Inflammatory macrophage (primary cell): Measurements from ENCODE around the gene RASSF8.

Experiments used
- DNase-seq, 2 donors: peaks; one replicate each; pipeline ENCODE4 v3.0.0-alpha.2; 2020 to 2022

Gene RASSF8

DNA sequence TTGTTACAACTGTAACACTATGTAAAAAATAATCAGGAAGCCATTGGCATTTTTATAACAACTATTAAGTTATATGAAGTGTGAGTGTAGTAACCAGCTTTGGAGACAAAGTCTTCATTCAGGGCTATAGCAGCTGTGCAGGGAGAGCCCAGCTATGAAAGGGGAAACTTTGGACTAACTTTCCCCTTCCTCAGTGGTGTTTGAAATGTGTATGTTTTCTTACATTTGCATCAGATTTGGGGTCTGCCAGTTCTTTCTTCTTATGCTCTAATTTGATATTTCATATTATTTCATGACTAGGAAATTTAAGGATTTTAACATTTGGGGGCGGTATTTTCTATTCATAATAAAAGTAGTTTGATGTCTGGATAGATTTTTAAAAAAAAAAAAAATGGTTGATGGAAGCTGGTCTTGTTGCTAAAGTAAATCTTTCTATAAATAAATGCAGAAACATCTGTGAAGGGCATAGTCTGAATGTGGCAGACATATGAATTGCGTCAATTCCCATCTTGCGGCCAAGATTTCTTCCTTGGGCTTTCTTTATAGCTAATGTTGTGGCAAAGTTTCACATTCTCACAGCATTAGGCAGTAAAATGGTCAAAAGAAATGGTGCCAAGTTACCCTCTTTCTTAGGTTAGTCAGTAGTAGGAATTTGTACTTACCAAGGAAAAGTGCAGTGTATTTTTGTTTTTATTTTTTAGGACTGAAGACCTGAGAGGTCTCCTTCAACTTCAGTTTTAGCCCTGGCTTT is 35.6 kb downstream of the RASSF8 start:
- no peak for DNase-seq

DNA sequence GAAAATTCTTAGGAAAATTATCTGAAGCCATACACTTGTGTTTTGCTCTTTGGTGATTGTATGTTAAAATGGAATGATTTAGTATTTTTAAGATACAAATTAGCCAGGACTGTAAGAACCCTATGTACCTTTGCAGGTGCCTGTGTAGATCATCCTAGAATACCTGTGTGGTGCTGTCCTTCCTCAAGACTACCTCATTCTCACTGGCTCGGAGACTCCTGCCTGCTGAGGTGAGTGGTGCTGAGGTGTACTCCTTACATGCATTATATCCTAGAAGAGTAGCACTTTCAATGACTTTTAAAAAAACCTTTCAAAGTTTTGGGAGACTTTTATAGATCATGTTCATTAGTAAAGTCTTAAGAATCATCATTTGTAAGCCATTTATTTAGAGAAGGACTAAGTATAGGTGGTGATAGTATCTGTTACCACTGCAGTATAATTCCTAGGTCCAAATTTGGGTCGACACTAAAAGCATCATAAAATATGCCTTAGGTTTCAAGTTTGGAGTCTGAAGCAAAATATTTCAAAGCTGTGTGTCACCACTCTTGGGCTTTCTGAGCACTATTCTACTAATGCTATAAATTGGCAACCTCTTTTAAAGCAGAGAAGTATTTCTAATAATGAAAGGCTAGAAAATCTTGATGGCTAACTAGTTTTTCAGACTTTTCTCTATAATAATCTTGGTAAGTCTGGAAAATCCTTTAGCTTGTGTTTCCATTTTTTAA is 36.6 kb downstream of the RASSF8 start:
- DNase-seq: no peak

DNA sequence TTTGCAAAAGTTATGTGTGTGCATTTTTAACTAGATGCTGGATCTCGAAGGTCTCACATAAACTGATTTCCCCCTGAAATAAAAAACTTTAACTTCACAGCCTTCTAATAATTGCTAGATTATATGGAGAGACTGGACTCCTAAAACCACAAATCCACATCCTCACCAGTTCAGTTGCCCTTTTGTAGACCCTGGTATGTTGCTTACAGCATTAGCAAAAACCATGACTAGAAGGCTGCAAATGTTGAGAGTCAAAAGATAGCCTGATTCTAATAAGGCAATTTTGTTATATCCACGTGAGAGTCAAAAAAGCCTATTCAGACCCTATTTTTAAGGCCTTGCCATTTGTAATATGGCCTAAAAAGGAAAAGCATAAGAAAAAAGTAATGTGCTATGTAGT is 37.4 kb downstream of the RASSF8 start:
- DNase-seq: no peak

DNA sequence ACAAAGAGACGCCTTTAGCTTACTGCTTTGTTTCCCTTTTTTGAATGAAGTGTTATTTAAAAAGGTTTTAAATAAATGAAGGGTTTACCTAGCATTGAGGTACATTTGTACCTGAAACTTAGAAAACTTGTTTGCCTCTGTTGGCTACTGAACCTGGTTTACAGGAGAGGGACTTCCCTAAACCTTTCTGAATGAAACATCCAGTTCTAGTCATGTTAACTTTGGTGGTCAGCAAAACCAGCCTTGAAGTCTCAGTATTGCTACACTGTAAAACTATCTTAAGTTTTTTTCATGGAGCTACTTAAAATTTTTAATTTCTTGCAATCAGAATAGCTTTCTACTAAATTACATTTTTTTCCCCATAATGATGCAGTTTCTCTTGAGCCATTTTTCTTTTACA is 38.2 kb downstream of the RASSF8 start:
- DNase-seq: no peak

DNA sequence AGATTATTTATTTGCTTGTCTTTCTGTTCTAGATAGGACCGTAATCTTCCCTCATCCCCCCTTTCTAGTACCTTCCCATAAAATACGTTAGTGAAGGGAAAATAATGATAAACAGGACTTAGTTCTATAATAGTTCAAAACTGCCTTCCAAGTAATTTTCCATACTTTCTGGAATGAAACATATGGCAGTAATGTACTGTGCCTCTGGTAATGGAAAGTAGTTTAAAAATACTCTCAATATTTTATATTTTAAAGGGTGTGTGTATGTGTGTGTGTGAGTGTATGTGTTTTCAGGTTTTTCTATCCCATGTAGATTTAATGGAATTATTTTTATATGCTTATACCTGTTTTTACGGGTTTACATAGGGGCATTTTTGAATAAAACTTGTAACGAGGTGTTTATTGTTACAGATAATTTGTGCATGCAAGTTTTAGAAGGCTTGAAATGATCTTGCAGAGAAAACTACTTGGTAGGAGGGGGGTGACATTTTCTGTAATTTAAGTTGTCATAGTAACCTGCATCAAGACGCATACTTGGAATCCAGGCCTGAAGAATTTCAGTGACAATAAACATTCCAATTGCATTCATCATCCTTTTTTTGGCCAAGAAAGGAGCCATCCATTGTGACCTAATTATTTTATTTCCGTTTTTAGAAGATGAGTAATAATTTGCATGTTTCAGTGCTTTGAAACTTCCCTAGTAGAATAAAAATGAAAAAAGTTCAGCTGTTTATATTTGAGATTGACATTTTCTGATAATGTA is 38.9 kb downstream of the RASSF8 start:
- no peak for DNase-seq

DNA sequence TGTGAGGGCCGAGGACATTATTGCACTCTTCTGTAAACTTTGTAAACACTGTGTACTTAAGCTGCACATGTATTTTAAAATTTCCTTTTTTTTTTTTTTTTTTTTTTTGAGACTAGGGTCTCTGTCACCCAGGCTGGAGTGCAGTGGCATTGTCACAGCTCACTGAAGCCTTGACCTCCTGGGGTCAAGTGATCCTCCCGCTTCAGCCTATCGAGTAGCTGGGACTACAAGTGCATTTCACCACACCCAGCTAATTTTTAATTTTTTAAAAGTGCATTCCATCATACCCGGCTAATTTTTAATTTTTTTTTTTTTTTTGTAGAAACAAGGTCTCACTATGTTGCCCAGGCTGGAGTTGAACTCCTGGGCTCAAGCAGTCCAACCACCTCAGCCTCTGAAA is 42.4 kb downstream of the RASSF8 start:
- no peak for DNase-seq

DNA sequence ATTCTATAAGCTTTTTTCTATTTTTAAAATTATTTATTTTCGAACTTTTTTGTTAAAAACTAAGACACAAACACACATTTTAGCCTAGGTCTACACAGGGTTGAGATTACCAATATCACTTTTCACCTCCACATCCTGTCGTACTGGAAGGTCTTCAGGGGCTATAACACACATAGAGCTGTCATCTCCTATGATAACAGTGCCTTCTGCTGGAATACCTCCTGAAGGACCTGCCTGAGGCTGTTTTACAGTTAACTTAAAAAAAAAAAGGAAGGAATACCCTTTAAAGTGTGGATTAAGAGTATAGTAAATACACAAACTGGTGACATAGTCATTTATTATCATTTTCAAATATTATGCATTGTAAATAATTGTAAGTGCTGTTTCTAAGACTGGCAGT is 43.0 kb downstream of the RASSF8 start:
- no peak for DNase-seq

DNA sequence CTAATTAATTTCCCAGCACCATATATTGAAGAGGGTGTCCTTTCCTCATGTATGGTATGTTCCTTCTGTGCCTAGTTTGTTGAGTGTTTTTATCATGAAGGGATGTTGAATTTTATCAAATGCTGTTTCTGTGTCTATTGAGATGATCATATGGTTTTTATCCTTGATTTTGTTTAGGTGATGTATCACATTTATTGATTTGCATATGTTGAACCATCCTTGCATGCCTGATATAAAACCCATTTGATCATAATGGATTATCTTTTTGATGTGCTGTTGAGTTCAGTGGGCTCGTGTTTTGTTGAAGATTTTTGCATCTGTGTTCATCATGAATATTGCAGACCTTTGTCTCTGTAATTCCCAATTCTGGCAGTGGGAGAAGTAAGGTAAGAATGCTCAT is 44.6 kb downstream of the RASSF8 start:
- no peak for DNase-seq

DNA sequence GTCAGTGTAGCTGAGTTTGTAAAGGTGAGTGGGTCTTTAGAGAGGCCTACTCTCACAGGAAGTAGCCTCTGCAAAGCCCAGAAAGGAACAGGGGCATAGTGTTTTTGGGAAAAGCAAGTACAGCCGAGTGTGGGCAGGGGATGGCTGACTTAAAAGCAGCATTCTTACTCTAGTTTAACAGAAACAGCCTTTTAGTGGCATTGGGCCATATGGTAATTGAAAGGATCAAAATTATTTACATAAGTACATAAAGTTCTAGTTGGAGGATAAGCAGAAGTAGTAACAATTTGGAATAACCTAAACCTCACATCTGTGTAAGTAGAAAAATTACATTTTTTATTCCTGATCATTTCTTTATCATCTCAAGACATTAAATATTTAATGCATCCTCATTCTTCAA is 49.1 kb downstream of the RASSF8 start:
- no peak for DNase-seq

DNA sequence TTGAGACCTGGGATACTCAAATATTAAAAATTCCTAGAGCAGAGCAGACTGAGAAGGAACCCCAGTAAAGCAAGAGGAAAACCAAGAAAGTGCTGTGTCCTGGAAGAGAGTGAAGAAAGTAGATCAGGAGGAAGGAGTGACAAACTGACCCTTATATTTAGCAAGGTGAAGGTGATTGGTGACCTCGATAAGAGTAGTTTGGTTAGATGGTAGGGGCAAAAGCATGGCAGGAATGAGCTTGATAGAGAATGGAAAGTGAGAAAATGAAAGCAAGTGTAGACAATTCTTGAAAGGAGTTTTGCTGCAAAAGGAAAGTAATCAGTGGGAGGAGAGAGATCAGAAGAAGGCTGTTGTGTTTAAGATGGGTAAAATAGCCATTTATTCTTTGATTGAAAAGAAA is 51.1 kb downstream of the RASSF8 start:
- no peak for DNase-seq

DNA sequence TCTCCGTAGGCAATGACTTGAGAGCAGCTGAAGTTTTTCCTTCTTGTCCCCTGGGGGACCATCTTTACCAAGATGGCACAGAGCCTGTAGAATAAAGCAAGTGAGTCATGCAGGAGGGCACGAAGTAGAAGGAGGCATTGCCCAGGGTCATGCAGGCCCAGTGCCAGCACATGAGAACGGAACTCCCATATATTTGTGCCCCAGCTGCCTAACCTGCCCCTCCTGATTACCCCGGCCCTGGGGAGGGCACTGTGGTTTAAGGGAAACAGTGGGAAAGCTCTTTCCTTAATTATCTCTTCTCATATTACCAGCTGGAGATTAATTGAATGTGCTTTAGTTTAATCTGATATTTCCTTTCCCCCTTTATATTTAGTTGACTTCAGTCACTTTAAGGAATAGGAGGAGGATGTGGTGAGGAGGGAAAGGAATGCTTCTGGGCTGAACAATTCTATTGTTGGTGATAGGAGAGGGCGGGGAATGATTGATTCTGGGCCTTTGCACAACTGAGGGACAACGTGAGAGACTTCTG is 51.9 kb downstream of the RASSF8 start:
- DNase-seq: no peak

DNA sequence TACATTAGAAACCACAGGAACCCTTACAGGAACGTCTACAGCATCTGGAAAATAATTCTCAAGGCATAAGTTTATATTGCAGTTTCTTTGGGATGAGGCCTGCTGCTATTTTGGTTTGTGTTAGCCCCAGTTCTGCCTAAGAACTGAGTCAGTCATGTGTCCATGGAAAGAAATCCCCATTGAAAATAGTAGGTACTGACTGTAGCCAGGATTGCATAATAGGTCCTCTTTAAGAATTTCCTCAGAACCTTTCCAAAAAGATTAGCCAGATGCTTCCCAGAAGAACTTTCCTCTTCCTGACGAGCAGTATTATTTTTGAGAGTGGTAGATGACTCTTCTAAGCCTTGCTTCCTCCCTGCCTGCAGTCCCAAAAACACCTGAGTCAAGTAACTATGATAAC is 52.6 kb downstream of the RASSF8 start:
- no peak for DNase-seq

DNA sequence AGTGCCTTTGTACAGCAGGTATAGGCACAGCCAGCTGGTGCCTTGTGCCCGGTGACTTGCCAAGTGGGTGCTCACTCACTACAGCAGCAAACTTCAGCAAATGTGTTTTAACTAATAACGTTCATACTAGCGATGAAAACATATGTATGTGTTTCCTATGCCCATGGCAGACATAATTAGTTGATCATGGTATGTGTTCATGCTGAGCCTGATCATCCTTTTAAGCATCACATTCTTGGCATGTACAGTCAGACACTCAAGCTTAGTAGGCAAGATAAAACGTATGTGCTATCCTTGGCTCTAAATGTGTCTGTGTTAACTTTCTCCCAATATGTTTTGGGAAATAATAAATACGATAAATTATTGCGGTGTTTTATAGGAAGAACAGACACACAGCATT is 55.6 kb downstream of the RASSF8 start:
- no peak for DNase-seq

DNA sequence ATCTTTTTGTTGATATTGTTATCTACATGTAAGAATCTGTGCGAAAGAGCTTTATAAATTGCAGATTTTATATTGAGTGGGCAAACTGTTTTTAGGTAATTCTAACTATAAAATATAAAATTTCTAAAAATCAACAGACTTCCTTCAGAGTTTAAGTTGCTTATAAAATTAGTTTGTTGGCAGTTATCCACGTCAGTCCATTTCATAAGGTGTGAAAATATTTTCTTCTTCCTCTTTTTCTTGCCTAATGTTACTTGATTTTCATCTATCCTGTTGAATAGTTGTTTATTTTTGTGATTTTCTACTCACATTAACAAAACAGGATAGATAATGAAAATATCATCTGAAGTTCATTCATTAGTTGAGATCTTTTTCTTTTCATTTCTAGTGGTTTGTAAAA is 58.0 kb downstream of the RASSF8 start:
- DNase-seq: no peak

DNA sequence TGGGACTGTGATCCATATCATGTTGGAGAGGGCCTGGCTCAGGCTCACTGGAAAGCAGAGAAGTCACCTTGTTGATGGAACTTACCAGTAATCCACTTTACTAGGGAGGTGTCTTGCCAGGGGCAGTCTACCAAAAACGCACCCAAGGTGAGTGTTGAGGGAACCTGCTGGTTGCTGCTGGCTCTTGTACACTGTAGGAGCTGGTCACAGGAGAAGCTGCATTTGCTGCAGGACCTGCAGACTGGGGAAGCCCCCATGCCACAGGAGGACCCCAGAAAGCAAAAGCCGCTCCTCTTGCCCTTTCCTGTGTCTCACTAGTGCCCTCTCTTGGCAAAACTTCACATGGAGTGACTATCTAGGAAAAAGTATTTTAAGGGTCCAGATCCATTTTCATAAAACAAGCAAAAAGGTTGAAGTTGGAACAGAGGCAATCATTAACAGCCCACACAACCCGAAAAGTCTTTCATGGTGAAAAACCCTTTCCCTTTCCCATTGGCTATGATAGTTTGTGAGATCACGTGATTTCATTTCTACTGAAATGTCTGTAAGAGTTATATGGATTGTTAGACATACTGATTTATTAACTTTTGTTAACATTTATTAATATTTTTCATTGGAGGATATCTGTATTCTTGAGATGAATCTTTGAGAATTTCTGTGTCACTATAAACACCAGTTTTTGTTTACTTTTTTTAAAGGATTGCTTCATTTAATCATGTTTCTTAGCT is 59.2 kb downstream of the RASSF8 start:
- peak; percentile 15 to 19 for DNase-seq

DNA sequence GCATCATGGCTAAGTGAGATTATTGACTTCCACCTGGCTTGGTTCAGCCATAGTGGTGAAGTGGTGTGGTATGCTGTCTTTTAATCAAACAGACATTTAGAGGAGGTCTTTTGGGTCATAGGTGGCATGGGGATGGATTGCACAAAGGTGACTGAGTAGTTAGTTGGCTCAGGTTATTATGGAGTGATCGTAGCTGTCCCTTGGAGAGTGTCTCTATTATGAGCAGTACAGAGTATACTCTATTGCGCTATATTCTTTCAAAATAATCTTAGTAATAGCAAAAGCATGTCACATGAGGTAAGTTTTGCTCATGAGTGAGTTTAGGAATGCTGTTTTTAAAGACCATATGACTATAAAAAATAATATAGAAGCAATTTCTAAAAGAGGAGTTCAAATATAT is 60.4 kb downstream of the RASSF8 start:
- DNase-seq: no peak

DNA sequence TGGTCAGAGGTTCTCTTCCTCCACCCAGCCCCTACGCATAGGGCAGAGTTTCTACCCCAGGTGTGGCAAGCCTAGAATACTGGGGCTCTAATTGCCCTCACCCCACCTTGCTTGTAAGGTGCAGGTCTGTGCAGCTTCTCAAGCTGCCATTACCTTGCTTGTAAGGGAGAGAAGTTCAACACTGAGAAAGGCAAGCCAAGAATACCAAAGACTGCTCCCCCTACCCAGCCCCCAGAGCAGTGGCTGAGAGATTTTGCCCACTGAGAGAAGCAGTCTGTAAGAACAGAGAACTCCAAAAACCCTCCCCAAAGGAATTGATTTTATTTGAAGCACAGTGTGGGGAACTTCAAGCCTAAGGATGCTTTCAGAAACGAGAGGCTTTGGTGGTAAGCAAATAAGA is 63.1 kb downstream of the RASSF8 start:
- no peak for DNase-seq

DNA sequence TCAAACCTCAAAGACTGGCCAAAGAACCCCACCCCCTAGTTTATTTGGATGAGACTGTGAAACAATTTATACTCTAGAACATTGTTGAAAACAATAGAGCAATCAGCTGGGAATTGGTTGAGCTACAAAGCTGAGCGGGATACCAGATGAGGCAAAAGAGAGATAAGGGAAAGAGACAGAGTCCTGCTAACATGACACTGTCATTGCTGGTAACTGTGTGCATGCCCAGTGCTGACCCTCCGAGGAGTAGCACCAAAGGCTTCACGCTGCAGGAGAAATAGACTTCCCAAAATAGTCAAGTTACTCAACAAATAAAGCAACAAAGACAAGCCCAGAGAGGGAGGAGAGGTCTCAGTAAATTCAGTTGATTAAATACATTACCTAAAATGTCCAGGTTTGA is 63.6 kb downstream of the RASSF8 start:
- no peak for DNase-seq

DNA sequence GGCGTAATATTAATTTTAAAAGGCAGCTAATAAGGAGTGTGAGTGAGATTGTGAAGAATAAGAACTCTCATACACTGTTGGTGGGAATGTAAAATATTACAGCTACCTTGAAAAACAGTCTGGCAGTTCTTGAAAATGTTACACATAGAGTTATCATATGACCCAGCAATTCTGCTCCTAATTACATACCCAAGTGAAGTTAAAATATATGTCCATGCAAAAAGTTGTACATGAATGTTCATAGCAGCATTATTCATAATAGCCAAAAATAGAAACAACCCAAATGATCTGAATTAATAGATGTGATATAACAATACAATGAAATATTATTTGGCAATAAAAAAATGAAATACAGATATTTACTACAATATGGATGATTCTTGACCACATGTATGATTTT is 68.2 kb downstream of the RASSF8 start:
- DNase-seq: no peak

DNA sequence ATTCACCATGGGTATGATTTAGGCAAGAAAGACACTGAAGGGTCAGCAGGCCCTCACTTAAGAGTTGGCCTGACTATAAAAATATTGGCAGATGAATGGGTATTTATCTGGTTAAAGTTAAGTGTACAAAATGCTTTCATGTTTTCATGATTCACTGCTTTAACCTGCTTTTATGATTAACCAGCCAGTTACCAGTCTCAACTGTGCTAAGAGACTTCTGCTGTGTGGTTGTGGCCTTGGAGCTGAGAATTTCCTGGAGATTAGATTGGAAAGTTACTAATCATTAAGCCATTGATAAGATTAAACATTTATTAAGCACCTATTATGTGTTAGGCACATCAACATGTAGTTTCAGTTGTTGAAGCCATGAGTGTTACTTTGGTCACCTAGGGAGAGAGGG is 68.9 kb downstream of the RASSF8 start:
- no peak for DNase-seq

DNA sequence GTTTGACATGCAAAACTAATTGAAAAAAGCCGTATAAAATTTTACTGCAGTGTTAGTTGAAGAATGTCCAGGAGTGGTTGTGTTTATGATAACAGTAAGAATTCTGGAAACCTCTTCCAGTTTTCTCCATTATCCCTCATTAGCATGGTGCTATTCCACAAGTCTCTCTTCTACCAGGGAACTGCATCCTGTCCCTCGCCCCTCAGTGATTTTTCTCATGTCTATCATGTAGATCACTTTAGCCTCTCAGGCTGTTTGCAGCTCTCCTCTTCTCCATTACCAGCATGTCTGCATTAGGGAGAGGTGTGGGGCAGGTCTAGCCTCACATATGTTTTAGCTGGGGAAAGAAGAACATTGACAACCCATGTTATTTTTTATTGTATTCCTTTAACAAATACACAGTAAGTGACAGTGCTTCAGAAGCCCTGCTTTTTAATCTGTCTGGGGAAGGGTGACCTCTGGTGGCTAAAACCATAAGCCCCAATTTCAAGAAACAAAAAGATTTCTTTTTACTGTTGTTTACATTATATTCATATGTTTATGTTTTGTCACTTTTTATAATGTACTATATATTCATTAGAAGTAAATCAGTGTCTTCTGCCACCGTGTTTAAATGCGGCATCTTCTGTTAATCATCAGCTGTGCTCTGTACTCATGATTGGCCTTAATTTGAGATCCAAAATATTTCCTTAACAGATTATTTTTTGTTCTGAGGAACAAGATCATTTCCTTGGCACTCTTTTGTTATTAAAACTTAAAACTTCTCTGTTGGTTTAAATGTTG is 70.7 kb downstream of the RASSF8 start:
- DNase-seq: peak; percentile 45 to 52

DNA sequence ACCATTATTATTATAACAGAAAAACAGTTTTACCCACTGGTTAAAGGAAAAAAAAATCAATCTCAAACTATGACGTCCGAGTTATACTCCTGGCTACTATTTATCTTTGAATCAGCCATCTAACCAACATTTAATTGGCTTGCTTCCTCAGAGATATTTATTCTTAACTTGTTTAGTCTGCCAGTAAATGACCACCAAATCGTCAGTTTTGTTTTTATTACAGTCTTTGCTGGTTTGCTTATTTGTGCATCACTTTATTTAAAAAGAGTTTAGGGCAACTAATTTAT is 71.2 kb downstream of the RASSF8 start:
- DNase-seq: no peak
